ENCODE measurements around the gene PDE4D. TPM values are rescaled to one million over a fixed set of nuclear protein-coding genes. Genes with fewer than 3 reads are reported as not detected.

PDE4D gene
- total RNA-seq, 1 donor from 2014 or later, result 47.7 TPM

- H3K9me3 Mint-ChIP-seq, result no peaks in the 10 kb centered on the region
- DNase-seq, result no peak
- H3K27me3 Mint-ChIP-seq, result no peaks in the 10 kb centered on the region
- H3K27ac Mint-ChIP-seq, result peak overlapping the region; percentile 34
- intact Hi-C loops (cut with micrococcal nuclease), result no loop called here
- peaks cover 11% of the 10 kb centered on the region for H3K4me1 Mint-ChIP-seq
- no peak overlapping the region for H3K4me3 Mint-ChIP-seq
- peaks cover 69% of the 10 kb centered on the region for H3K36me3 Mint-ChIP-seq (ENCODE audit: low read depth)
Observed at GRCh38 chr5:58983526-58984452, 909.7 kb downstream of the PDE4D start.

GRCh38 chr5:58980890-58981289, 912.6 kb downstream of the PDE4D start:
- Mint-ChIP-seq H3K4me3 (no peak overlapping the region), H3K36me3 (ENCODE audit: low read depth) (peaks cover 72% of the 10 kb centered on the region), H3K4me1 (peaks cover 9% of the 10 kb centered on the region)

DNA sequence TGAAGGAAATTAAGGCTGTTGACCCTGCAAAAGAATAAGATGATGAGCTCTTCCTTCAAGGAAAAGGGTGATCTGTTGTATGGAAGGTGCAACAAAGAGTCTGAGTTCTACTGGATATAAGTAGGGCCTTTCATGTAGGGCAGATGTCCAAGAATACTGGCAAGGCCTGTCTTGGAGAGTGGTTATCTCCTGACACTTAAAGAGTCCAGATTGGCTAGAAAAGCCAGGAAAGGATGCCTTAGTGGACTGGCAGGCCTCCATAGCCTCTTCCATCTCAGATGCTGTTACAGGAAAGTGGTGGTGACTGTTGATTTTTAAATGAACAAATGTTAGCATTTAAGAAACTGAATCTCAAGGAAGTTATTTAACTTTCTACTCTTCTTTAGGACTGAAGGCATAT, 914.4 kb downstream of the PDE4D start:
- H3K9me3 Mint-ChIP-seq, result no peaks in the 10 kb centered on the region
- H3K36me3 Mint-ChIP-seq (ENCODE audit: low read depth), result peaks cover 77% of the 10 kb centered on the region
- H3K27me3 Mint-ChIP-seq, result no peaks in the 10 kb centered on the region
- no peak overlapping the region for H3K27ac Mint-ChIP-seq
- no peak for DNase-seq
- intact Hi-C loops (cut with micrococcal nuclease), result no loop called here
- H3K4me1 Mint-ChIP-seq, result peaks cover 12% of the 10 kb centered on the region
- no peak overlapping the region for H3K4me3 Mint-ChIP-seq

More at GRCh38 chr5:58980890-58981289, 912.6 kb downstream of the PDE4D start:
- intact Hi-C loops (cut with micrococcal nuclease), result no loop called here
- Mint-ChIP-seq H3K9me3 (no peaks in the 10 kb centered on the region), H3K27ac (peak overlapping the region; percentile 4), H3K27me3 (no peaks in the 10 kb centered on the region)
- no peak for DNase-seq

- intact Hi-C loops (cut with micrococcal nuclease), result no loop called here
- no peak overlapping the region for H3K4me3 Mint-ChIP-seq
- peaks cover 63% of the 10 kb centered on the region for H3K36me3 Mint-ChIP-seq (ENCODE audit: low read depth)
- H3K27ac Mint-ChIP-seq, result peak overlapping the region; percentile 42
- H3K4me1 Mint-ChIP-seq, result peaks cover 4% of the 10 kb centered on the region
- H3K27me3 Mint-ChIP-seq, result no peaks in the 10 kb centered on the region
- no peak for DNase-seq
- H3K9me3 Mint-ChIP-seq, result no peaks in the 10 kb centered on the region
Observed at GRCh38 chr5:58974601-58975000, 918.9 kb downstream of the PDE4D start.

DNA sequence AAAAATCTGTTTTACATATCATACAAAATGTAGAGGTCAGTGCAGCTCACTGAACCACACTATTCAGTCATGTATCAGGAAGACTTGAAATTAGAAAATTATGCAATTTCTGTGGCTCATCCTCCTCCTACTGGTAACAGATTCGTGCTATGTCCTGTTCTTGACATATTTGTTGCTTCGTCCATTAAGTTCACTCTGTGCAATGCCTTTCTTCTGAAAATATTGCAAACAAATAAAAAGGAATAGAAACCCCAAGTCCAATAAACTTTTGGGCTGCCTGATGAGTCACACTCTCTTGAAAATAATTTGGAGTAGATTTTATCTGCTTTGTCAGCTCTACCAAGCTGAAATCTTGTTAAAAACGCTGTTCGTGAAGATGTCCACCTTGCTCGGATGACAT, 919.4 kb downstream of the PDE4D start:
- Mint-ChIP-seq H3K36me3 (ENCODE audit: low read depth) (peaks cover 59% of the 10 kb centered on the region), H3K4me3 (no peak overlapping the region), H3K4me1 (peaks cover 4% of the 10 kb centered on the region), H3K9me3 (no peaks in the 10 kb centered on the region), H3K27ac (no peak overlapping the region), H3K27me3 (no peaks in the 10 kb centered on the region)
- intact Hi-C loops (cut with micrococcal nuclease), result no loop called here
- no peak for DNase-seq

- intact Hi-C loops (cut with micrococcal nuclease), result loop anchor here (2.0 kb wide), 1 partner anchor 14 kb away; no protein-coding TSS in a partner anchor
- peaks cover 48% of the 10 kb centered on the region for H3K36me3 Mint-ChIP-seq (ENCODE audit: low read depth)
Observed at GRCh38 chr5:58972301-58972700, 921.2 kb downstream of the PDE4D start.

DNA sequence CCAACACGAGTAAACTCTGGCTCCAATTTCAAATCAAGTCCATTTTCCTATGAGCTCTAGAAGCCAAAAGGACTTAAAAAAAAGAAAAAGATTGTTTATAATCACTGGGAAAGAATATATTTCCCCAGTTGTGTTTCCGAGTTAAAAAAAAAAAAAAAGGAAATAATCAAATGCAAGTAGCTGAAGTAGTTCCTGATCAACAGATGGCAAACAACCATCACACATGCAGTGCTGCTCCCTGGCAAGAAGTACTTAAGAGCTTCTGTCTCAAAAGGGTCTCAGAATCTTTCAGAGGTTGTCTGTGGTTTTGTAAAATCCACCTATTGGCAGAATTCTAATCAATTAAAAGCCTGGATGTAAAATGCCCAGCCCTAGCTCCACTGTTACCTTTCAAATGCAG, 922.8 kb downstream of the PDE4D start:
- H3K36me3 Mint-ChIP-seq (ENCODE audit: low read depth), result peaks cover 34% of the 10 kb centered on the region
- no peak overlapping the region for H3K4me3 Mint-ChIP-seq
- DNase-seq, result no peak
- no peak overlapping the region for H3K27ac Mint-ChIP-seq
- peaks cover 6% of the 10 kb centered on the region for H3K4me1 Mint-ChIP-seq
- H3K27me3 Mint-ChIP-seq, result no peaks in the 10 kb centered on the region
- intact Hi-C loops (cut with micrococcal nuclease), result no loop called here
- H3K9me3 Mint-ChIP-seq, result no peaks in the 10 kb centered on the region

More at GRCh38 chr5:58972301-58972700, 921.2 kb downstream of the PDE4D start:
- H3K27ac Mint-ChIP-seq, result no peak overlapping the region
- DNase-seq, result no peak
- H3K4me1 Mint-ChIP-seq, result peaks cover 6% of the 10 kb centered on the region
- no peaks in the 10 kb centered on the region for H3K9me3 Mint-ChIP-seq
- H3K27me3 Mint-ChIP-seq, result no peaks in the 10 kb centered on the region
- no peak overlapping the region for H3K4me3 Mint-ChIP-seq

GRCh38 chr5:58969795-58970194, 923.7 kb downstream of the PDE4D start:
- no peak overlapping the region for H3K27ac Mint-ChIP-seq
- DNase-seq, result no peak

DNA sequence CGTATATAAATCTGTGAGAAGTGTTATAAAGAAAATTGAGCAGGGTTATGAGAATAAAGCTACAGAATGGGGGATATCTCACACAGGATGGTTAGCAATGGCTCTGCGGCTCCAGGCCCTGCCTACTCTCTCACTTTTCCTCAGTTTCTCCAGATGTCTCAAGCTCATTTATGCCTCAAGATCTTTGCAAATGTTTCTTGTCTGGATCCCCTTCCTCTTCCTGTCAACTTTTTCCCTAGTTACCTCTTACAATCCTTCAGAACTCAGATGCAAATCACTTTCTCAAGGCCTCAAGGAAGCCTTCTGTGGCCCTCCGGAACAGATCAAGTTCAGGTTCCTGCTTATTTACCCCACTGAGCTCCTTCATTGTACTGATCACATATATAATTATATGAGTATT, 924.3 kb downstream of the PDE4D start:
- H3K36me3 Mint-ChIP-seq (ENCODE audit: low read depth), result peaks cover 23% of the 10 kb centered on the region
- H3K4me1 Mint-ChIP-seq, result peaks cover 2% of the 10 kb centered on the region
- H3K9me3 Mint-ChIP-seq, result no peaks in the 10 kb centered on the region
- H3K27ac Mint-ChIP-seq, result no peak overlapping the region
- no peak overlapping the region for H3K4me3 Mint-ChIP-seq
- no peak for DNase-seq
- intact Hi-C loops (cut with micrococcal nuclease), result loop anchor here (5.0 kb wide), 1 partner anchor 82 kb away; no protein-coding TSS in a partner anchor
- H3K27me3 Mint-ChIP-seq, result no peaks in the 10 kb centered on the region

More at GRCh38 chr5:58969795-58970194, 923.7 kb downstream of the PDE4D start:
- Mint-ChIP-seq H3K9me3 (no peaks in the 10 kb centered on the region), H3K36me3 (ENCODE audit: low read depth) (peaks cover 27% of the 10 kb centered on the region), H3K4me3 (no peak overlapping the region), H3K27me3 (no peaks in the 10 kb centered on the region), H3K4me1 (peaks cover 4% of the 10 kb centered on the region)
- intact Hi-C loops (cut with micrococcal nuclease), result loop anchor here (5.0 kb wide), 1 partner anchor 82 kb away; no protein-coding TSS in a partner anchor

DNA sequence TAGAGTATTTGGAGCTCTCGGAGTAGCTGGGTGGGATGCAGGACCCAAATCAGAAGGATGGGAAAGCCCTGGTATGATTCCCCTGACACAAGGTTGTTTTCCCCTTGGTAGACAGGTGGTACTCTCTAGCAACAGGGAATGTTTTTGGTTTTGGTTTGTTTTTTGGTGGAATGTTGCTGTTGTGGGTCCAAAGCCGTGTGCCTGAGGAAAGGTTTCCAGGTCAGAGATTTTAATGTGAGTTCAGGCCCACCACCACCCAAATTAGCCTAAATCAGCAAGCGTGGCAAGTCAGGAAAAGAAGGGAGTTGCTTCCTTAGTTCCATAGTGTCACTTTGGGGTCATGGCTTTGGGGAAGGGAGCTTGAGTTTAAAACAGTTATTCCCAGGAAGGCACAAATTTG, 925.2 kb downstream of the PDE4D start:
- Mint-ChIP-seq H3K36me3 (ENCODE audit: low read depth) (peaks cover 16% of the 10 kb centered on the region), H3K4me1 (peaks cover 2% of the 10 kb centered on the region), H3K27me3 (no peaks in the 10 kb centered on the region), H3K27ac (no peak overlapping the region), H3K4me3 (no peak overlapping the region), H3K9me3 (no peaks in the 10 kb centered on the region)
- intact Hi-C loops (cut with micrococcal nuclease), result loop anchor here (5.0 kb wide), 1 partner anchor 81 kb away; no protein-coding TSS in a partner anchor
- no peak for DNase-seq

DNA sequence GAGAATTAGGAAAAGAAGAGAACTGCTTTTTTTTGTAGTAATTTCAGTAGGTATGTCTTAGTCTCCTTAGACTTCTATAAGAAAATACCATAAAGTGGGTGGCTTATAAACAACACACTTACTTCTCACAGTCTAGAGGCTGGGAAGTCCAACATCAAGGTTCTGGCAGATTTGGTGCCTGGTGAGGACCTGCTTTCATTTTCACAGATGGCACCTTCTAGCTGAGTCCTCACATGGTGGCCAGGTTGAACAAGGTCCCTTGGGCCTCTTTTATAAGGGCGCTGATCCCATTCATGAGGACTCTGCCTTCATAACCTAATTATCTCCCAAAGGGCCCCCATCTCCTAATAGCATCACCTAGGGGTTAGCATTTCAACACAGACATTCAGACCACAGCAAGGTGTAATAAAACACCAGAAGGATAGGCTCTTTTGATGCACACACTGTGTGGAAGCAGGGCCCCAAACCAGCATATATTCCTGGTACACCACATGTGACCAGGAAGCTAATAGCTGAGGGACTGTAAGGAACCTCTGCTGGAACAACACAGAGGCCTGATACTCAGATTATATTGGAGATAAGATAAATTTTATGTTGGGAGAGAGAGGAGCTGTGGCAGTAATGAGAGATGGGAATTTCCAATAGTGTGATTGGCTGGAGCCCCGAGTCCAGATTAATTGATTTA, 925.8 kb downstream of the PDE4D start:
- Mint-ChIP-seq H3K27me3 (no peaks in the 10 kb centered on the region), H3K4me1 (peaks cover 2% of the 10 kb centered on the region), H3K36me3 (ENCODE audit: low read depth) (peaks cover 11% of the 10 kb centered on the region), H3K4me3 (no peak overlapping the region), H3K27ac (no peak overlapping the region), H3K9me3 (no peaks in the 10 kb centered on the region)
- intact Hi-C loops (cut with micrococcal nuclease), result loop anchor here (5.0 kb wide), 1 partner anchor 80 kb away; no protein-coding TSS in a partner anchor
- DNase-seq, result no peak

DNA sequence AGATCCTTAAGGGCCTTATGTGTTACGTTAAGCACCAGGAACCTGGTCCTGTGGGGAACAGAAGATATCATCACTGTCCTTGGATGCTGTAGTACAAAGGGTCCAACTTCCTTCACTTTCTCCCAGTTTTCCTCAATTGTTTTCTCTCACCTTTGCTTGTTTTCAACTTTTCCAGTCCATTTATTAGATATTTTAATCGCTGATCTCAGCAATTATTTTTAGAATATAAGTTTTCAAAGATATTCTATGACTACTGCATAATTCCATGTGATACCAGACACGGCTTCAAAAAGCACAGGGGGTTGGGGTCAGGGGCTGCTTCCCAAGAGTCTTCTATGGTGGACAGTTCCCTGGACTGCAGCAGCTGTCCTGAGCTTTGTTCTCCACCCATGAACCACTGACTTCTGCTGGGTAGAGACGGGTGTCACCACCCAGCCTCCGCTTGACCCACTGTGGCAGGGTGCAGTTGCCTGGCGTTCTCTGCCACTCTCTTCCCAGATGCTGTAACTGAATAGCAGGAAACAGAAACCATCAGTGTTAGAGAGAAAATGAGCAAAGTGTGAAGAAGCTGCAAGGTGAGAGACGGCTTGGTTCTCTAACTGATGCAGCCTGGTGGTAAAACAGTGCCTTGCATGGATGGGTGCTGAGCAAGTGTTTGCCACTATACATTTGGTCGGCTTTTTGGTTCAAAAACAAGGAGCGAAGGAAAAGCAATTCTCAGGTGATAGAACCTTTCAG, 927.7 kb downstream of the PDE4D start:
- H3K4me3 Mint-ChIP-seq, result no peak overlapping the region
- no peaks in the 10 kb centered on the region for H3K27me3 Mint-ChIP-seq
- H3K36me3 Mint-ChIP-seq (ENCODE audit: low read depth), result peaks cover 2% of the 10 kb centered on the region
- H3K9me3 Mint-ChIP-seq, result no peaks in the 10 kb centered on the region
- H3K27ac Mint-ChIP-seq, result no peak overlapping the region
- intact Hi-C loops (cut with micrococcal nuclease), result loop anchor here (5.0 kb wide), 1 partner anchor 79 kb away; no protein-coding TSS in a partner anchor
- peaks cover 2% of the 10 kb centered on the region for H3K4me1 Mint-ChIP-seq
- DNase-seq, result no peak

DNA sequence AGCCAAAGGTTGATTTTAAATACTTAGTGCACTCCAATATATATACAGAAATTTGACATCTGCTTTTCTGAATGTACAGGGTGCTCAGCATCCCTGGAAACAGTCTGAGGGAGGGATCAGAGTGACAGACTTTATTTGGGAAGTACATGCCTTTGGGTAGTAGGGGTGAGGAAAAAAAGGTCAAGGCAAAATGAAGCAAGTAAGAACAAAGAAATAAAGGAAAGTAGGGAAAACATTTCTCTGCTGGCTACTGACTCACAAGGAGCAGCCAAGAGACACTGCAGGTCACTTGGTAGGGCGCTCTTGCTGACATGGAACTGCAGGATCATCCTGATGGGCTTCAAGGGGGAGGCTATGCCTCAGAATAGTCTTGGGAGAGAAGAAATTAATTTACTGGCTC, 929.7 kb downstream of the PDE4D start:
- H3K4me3 Mint-ChIP-seq, result no peak overlapping the region
- H3K9me3 Mint-ChIP-seq, result no peaks in the 10 kb centered on the region
- peaks cover 2% of the 10 kb centered on the region for H3K4me1 Mint-ChIP-seq
- no peak overlapping the region for H3K27ac Mint-ChIP-seq
- intact Hi-C loops (cut with micrococcal nuclease), result no loop called here
- no peak for DNase-seq
- no peaks in the 10 kb centered on the region for H3K36me3 Mint-ChIP-seq (ENCODE audit: low read depth)
- H3K27me3 Mint-ChIP-seq, result no peaks in the 10 kb centered on the region

Data from activated CD4-positive, alpha-beta T cell treated with anti-CD3 and anti-CD28 coated beads, Interleukin-2, amount 10 ng/mL, durations not matched to agents 24 days and 14 days (primary cell).